B cell (primary cell): ENCODE results near the gene KPNA6.

Experiments
- EZH2 ChIP-seq: IDR thresholded peaks from 2 replicates; pipeline ENCODE4 v1.6.1; 2012; ENCODE audit warnings: borderline replicate concordance, low read depth, mild to moderate bottlenecking, moderate library complexity, low read length; ENCODE audit not compliant: insufficient read depth, poor library complexity, severe bottlenecking
- TF ChIP-seq, protein P1 (sequence below): fragments of 200-600 bp; IDR thresholded peaks from one replicate; pipeline ENCODE4 v1.8.0; 2022; ENCODE audit warnings: antibody characterized with exemption, mild to moderate bottlenecking

DNA sequence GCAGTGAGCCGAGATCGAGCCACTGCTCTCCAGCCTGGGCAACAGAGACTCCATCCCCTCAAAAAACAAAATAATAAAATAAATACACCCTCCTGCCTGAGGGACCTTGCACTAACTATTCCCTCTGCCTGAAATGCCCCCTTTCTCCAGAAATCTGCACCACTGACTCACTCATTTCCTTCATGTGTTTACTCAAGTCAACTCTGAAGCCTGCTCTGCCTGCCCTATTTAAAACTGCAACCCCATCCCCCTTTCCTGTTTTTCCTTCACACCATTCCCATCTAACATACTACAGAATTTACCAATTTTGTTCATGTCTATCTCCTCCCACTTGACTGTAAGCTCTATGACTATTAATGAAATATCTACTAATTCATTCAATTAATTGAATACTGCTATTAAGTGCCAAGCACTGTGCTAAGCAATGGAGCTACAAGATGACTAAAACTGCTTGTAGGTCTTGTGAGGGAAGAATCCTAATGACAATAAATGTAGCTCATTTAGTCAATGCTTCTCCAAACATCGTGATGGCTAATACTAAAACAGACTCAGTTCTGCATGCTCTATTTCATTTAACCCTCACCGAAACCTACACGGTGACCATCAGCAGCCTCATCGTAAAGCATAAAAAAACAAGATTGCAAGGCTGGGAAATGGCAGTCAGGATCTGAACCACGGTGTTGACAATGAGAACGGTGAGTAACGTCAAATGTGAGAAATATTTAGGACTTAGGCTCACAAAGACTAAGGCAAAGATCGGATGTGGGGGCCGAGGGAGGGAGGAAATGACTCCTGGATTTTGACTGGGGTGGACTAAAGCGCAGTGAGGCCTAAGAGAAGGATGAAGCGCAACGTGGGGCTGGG is 35.9 kb upstream of the KPNA6 start:
- TF ChIP-seq, protein P1, sequence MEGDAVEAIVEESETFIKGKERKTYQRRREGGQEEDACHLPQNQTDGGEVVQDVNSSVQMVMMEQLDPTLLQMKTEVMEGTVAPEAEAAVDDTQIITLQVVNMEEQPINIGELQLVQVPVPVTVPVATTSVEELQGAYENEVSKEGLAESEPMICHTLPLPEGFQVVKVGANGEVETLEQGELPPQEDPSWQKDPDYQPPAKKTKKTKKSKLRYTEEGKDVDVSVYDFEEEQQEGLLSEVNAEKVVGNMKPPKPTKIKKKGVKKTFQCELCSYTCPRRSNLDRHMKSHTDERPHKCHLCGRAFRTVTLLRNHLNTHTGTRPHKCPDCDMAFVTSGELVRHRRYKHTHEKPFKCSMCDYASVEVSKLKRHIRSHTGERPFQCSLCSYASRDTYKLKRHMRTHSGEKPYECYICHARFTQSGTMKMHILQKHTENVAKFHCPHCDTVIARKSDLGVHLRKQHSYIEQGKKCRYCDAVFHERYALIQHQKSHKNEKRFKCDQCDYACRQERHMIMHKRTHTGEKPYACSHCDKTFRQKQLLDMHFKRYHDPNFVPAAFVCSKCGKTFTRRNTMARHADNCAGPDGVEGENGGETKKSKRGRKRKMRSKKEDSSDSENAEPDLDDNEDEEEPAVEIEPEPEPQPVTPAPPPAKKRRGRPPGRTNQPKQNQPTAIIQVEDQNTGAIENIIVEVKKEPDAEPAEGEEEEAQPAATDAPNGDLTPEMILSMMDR = no peak
- TF ChIP-seq EZH2 = no peak
